ENCODE data around the gene MIDN. TPM values are rescaled to one million over a fixed set of nuclear protein-coding genes. Genes with fewer than 3 reads are reported as not detected.

MIDN gene
- total and polyA plus RNA-seq, 2 donors (not counting 1 experiment from before 2014, with no cell fraction given) = 12.0 to 18.8 TPM

- H3K79me2 ChIP-seq (ENCODE audit: control insufficient read depth, insufficient read depth, low read length) = peaks cover 40% of the 10 kb centered on the region
- H2AFZ ChIP-seq (ENCODE audit: low read length) = no peak overlapping the region
- no peaks in the 10 kb centered on the region for H3K9me3 ChIP-seq (ENCODE audit: control insufficient read depth, insufficient read depth, low read depth, low read length)
- peak overlapping the region; percentile 56 for H3K9ac ChIP-seq (ENCODE audit: insufficient read depth, low read length)
- H4K20me1 ChIP-seq (ENCODE audit: control insufficient read depth, extremely low read depth, insufficient read depth, low read length) = no peaks in the 10 kb centered on the region
- H3K27ac ChIP-seq (ENCODE audit: insufficient read depth, low read length) = peak overlapping the region; percentile 95
- peaks cover 39% of the 10 kb centered on the region for H3K36me3 ChIP-seq (ENCODE audit: control insufficient read depth, insufficient read depth, low read length)
- no peak overlapping the region for H3K4me3 ChIP-seq (replicated peaks in 1 of 4; ENCODE audit: control extremely low read depth in 1 of 4, insufficient read depth in 1 of 4, low read depth in 3 of 4, low read length in 4 of 4)
- peaks cover 62% of the 10 kb centered on the region for H3K4me1 ChIP-seq (ENCODE audit: control insufficient read depth, extremely low read depth, insufficient read depth, low read length)
- no peak for DNase-seq (ENCODE audit: low read depth in 2 of 2)
- no peaks in the 10 kb centered on the region for H3K27me3 ChIP-seq (ENCODE audit: control insufficient read depth, insufficient read depth, low read length)
- peak overlapping the region; percentile 26 for H3K4me2 ChIP-seq (ENCODE audit: extremely low read depth, insufficient read depth, low read length)
- TF ChIP-seq EZH2 (IDR thresholded peaks at IDR 0.05; ENCODE audit: low read length, missing control alignments) (no peak), CTCF (conservative IDR thresholded peaks at IDR 0.05 in 1 of 2, IDR thresholded peaks at IDR 0.05 in 1 of 2; ENCODE audit: low read depth in 1 of 2, low read length in 2 of 2) (no peak)
These were observed 10.4 kb downstream of the MIDN start for GRCh38 chr19:1258707-1259205.

- peaks cover 34% of the 10 kb centered on the region for H3K79me2 ChIP-seq (ENCODE audit: control insufficient read depth, insufficient read depth, low read length)
- H3K27me3 ChIP-seq (ENCODE audit: control insufficient read depth, insufficient read depth, low read length) = no peaks in the 10 kb centered on the region
- peaks cover 57% of the 10 kb centered on the region for H3K4me1 ChIP-seq (ENCODE audit: control insufficient read depth, extremely low read depth, insufficient read depth, low read length)
- no peak overlapping the region for H3K4me2 ChIP-seq (ENCODE audit: extremely low read depth, insufficient read depth, low read length)
- TF ChIP-seq EZH2 (IDR thresholded peaks at IDR 0.05; ENCODE audit: low read length, missing control alignments) = no peak
- TF ChIP-seq CTCF (conservative IDR thresholded peaks at IDR 0.05 in 1 of 2, IDR thresholded peaks at IDR 0.05 in 1 of 2; ENCODE audit: low read depth in 1 of 2, low read length in 2 of 2) = no peak
- no peaks in the 10 kb centered on the region for H4K20me1 ChIP-seq (ENCODE audit: control insufficient read depth, extremely low read depth, insufficient read depth, low read length)
- H3K4me3 ChIP-seq (replicated peaks in 1 of 4; ENCODE audit: control extremely low read depth in 1 of 4, insufficient read depth in 1 of 4, low read depth in 3 of 4, low read length in 4 of 4) = no peak overlapping the region
- H3K27ac ChIP-seq (ENCODE audit: insufficient read depth, low read length) = peak overlapping the region; percentile 95
- no peaks in the 10 kb centered on the region for H3K9me3 ChIP-seq (ENCODE audit: control insufficient read depth, insufficient read depth, low read depth, low read length)
- DNase-seq (ENCODE audit: low read depth in 2 of 2) = peak; percentile 60 to 71
- H2AFZ ChIP-seq (ENCODE audit: low read length) = no peak overlapping the region
- H3K9ac ChIP-seq (ENCODE audit: insufficient read depth, low read length) = peak overlapping the region; percentile 56
- peaks cover 33% of the 10 kb centered on the region for H3K36me3 ChIP-seq (ENCODE audit: control insufficient read depth, insufficient read depth, low read length)
These were observed 11.0 kb downstream of the MIDN start for GRCh38 chr19:1259206-1259875.

- DNase-seq (ENCODE audit: low read depth in 2 of 2) = no peak
- Histone ChIP-seq H3K27ac (ENCODE audit: insufficient read depth, low read length) (peak overlapping the region; percentile 95), H3K4me3 (replicated peaks in 1 of 4; ENCODE audit: control extremely low read depth in 1 of 4, insufficient read depth in 1 of 4, low read depth in 3 of 4, low read length in 4 of 4) (peak overlapping the region in 1 of 4 experiments; percentile 29), H4K20me1 (ENCODE audit: control insufficient read depth, extremely low read depth, insufficient read depth, low read length) (no peaks in the 10 kb centered on the region), H3K36me3 (ENCODE audit: control insufficient read depth, insufficient read depth, low read length) (peaks cover 25% of the 10 kb centered on the region), H3K27me3 (ENCODE audit: control insufficient read depth, insufficient read depth, low read length) (no peaks in the 10 kb centered on the region), H3K79me2 (ENCODE audit: control insufficient read depth, insufficient read depth, low read length) (peaks cover 26% of the 10 kb centered on the region), H3K4me2 (ENCODE audit: extremely low read depth, insufficient read depth, low read length) (peak overlapping the region; percentile 3), H2AFZ (ENCODE audit: low read length) (no peak overlapping the region), H3K9ac (ENCODE audit: insufficient read depth, low read length) (peak overlapping the region; percentile 92), H3K9me3 (ENCODE audit: control insufficient read depth, insufficient read depth, low read depth, low read length) (no peaks in the 10 kb centered on the region), H3K4me1 (ENCODE audit: control insufficient read depth, extremely low read depth, insufficient read depth, low read length) (peaks cover 55% of the 10 kb centered on the region)
- TF ChIP-seq EZH2 (IDR thresholded peaks at IDR 0.05; ENCODE audit: low read length, missing control alignments) (no peak), CTCF (conservative IDR thresholded peaks at IDR 0.05 in 1 of 2, IDR thresholded peaks at IDR 0.05 in 1 of 2; ENCODE audit: low read depth in 1 of 2, low read length in 2 of 2) (no peak)
These were observed 11.7 kb downstream of the MIDN start for GRCh38 chr19:1259876-1260748.
